Subcutaneous abdominal adipose tissue (tissue), 5 donors: ENCODE results near the gene TH.
"Not testable (repeated sequence)": the region's sequence is repeated elsewhere in the genome, so short reads cannot be mapped to it uniquely, and the experiment has no call there.

Source experiments
- H3K27ac ChIP-seq: one replicate; pipeline ENCODE4 v1.7.0; 2013; ENCODE audit warnings: low read depth, mild to moderate bottlenecking, inconsistent platforms, low read length, moderate library complexity
- H3K27me3 ChIP-seq, 5 donors: one replicate each; pipeline ENCODE4 v1.7.0; 2013; ENCODE audit warnings: low read length in 5 of 5, inconsistent platforms in 1 of 5; ENCODE audit not compliant: control insufficient read depth in 5 of 5, insufficient read depth in 4 of 5
- H3K36me3 ChIP-seq, 5 donors: one replicate each; pipeline ENCODE4 v1.7.0; 2013; ENCODE audit warnings: low read length in 5 of 5; ENCODE audit not compliant: control insufficient read depth in 5 of 5, insufficient read depth in 5 of 5
- H3K4me1 ChIP-seq, 5 donors: one replicate each; pipeline ENCODE4 v1.7.0; 2013; ENCODE audit warnings: low read length in 5 of 5, mild to moderate bottlenecking in 3 of 5, moderate library complexity in 1 of 5; ENCODE audit not compliant: control insufficient read depth in 5 of 5, insufficient read depth in 5 of 5
- H3K4me3 ChIP-seq, 5 donors: one replicate each; pipeline ENCODE4 v1.7.0; 2013; ENCODE audit warnings: low read length in 5 of 5, low read depth in 1 of 5
- H3K9ac ChIP-seq, 5 donors: one replicate each; pipeline ENCODE4 v1.7.0; 2013; ENCODE audit warnings: low read length in 5 of 5, mild to moderate bottlenecking in 4 of 5, moderate library complexity in 3 of 5
- H3K9me3 ChIP-seq, 5 donors: one replicate each; pipeline ENCODE4 v1.7.0; 2013; ENCODE audit warnings: low read length in 5 of 5; ENCODE audit not compliant: control insufficient read depth in 5 of 5
- donor health status: healthy.
- donor health status: healthy.
- donor health status: healthy.
- donor health status: healthy.
- donor health status: healthy.

TH gene

GRCh38 chr11:2178055-2178773 lies 6.6 kb upstream of the TH start:
- peaks cover 16 to 52% (median 37%) of the 10 kb centered on the region in 5 donors for H3K27me3 ChIP-seq
- H3K4me1 ChIP-seq, result not testable (repeated sequence)

DNA sequence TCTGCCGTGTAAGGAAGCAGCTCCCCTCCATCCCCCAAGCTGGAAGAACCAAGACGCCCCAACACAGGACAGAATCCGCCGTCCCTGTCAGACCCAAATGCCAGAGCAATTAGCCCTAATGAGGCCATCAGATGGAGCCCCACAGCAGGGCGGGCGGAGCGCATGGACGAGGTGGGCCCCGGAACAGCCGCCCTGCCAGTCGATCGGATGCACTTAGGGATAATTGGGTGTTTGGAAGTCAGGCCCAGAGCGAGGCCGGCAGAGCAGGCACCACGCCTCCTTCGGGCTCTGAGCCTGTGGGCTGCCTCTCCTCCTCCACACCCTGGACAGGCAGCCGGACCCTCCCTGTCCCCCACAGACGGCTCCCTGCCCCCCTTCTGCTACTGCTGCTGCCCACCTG lies 5.5 kb upstream of the TH start:
- H3K36me3 ChIP-seq, result no peaks in the 10 kb centered on the region
- H3K27me3 ChIP-seq, result peaks cover 16 to 47% (median 37%) of the 10 kb centered on the region in 5 donors
- H3K4me3 ChIP-seq, result no peak overlapping the region
- no peak overlapping the region for H3K9ac ChIP-seq
- H3K27ac ChIP-seq, result no peak overlapping the region
- H3K9me3 ChIP-seq, result peaks cover 0 to 2% (median 0%) of the 10 kb centered on the region in 5 donors
- no peaks in the 10 kb centered on the region for H3K4me1 ChIP-seq

More at GRCh38 chr11:2178055-2178773, 6.6 kb upstream of the TH start:
- not testable (repeated sequence) for H3K4me3 ChIP-seq, H3K27ac ChIP-seq, H3K36me3 ChIP-seq, H3K9ac ChIP-seq, H3K9me3 ChIP-seq

- Histone ChIP-seq H3K4me3 (no peak overlapping the region), H3K4me1 (no peaks in the 10 kb centered on the region)
These were observed 4.8 kb upstream of the TH start for GRCh38 chr11:2176389-2176900.

DNA sequence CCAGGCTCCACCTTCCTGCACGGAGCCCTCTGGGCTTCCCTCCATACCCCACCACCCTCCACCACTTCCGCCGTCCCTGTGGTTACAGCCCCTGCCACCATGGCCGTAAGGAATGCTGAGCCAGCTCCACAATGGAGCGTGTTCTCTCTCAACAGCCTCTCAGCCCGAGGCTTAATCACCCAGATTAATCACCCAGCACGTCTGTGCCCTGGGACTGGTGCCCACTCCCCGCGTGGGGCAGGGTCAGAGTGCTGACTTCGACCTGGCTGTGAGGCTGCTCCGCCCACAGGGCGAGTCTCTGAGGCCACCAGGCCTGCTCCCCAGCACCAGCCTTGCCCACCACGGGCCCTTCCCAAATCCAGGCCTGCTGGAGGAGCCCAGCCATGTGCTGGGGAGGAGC lies 4.0 kb upstream of the TH start:
- Histone ChIP-seq H3K4me1 (no peaks in the 10 kb centered on the region), H3K4me3 (no peak overlapping the region), H3K27me3 (peaks cover 12 to 42% (median 28%) of the 10 kb centered on the region in 5 donors), H3K9ac (no peak overlapping the region), H3K27ac (no peak overlapping the region), H3K36me3 (no peaks in the 10 kb centered on the region), H3K9me3 (peaks cover 0 to 2% (median 0%) of the 10 kb centered on the region in 5 donors)

More at GRCh38 chr11:2176389-2176900, 4.8 kb upstream of the TH start:
- H3K27ac ChIP-seq, result no peak overlapping the region
- peaks cover 0 to 2% (median 0%) of the 10 kb centered on the region in 5 donors for H3K9me3 ChIP-seq
- no peak overlapping the region for H3K9ac ChIP-seq
- no peaks in the 10 kb centered on the region for H3K36me3 ChIP-seq
- peaks cover 16 to 43% (median 32%) of the 10 kb centered on the region in 5 donors for H3K27me3 ChIP-seq

DNA sequence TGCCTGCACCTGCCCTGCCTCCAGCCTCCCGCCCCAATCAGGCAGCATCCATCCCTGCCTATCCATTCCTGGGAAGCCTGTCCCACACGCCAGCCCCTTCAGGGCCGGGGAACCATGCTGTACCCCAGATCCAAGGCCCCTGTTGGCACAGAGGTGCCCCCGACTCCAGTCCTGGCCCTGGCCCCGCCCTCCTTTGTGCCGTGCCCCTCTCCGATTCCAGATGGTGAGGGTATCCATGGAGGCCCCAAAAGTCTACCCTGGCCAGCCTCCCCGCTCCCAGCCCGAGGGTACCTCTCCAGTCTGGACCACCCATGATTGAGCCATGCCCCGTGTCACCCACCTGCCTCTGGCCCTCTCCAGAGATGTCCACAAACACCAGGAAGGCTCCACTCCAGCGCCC lies 2.7 kb upstream of the TH start:
- Histone ChIP-seq H3K36me3 (no peaks in the 10 kb centered on the region), H3K27ac (no peak overlapping the region), H3K9me3 (peaks cover 0 to 2% (median 0%) of the 10 kb centered on the region in 5 donors), H3K4me3 (no peak overlapping the region), H3K27me3 (peaks cover 10 to 48% (median 30%) of the 10 kb centered on the region in 5 donors), H3K4me1 (no peaks in the 10 kb centered on the region), H3K9ac (no peak overlapping the region)

GRCh38 chr11:2173761-2174160 lies 2.1 kb upstream of the TH start:
- Histone ChIP-seq H3K27ac (no peak overlapping the region), H3K27me3 (peaks cover 10 to 47% (median 34%) of the 10 kb centered on the region in 5 donors), H3K4me3 (no peak overlapping the region), H3K4me1 (no peaks in the 10 kb centered on the region), H3K36me3 (no peaks in the 10 kb centered on the region), H3K9me3 (peaks cover 0 to 2% (median 0%) of the 10 kb centered on the region in 5 donors), H3K9ac (no peak overlapping the region)

DNA sequence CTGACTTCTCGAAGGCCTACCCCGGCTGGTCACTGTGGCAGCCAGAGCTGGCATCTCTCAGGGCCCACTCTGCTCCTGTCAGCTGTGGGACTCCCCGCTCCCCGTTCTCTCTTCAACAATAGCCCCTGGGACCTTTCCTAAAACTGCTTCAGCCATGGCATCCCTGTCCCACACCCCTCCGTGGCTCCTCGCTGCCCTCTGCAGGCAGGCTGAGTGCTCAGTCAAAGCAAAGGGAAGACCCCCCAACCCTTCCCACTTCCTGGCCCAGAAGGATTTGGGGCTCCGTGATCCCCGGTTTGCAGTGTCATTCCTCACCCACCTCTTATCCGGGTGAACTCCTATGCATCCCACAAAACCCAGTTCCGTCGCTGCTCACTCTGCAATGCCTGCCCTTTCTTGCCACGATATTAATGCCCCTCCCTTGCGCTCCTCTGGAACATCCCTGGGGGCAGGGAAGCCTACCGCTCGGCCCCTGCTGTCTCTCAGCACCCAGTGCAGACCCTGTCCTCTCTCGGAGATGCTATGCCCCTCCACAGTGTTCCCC lies 1.6 kb upstream of the TH start:
- H3K36me3 ChIP-seq, result no peaks in the 10 kb centered on the region
- no peak overlapping the region for H3K9ac ChIP-seq
- peaks cover 0 to 2% (median 0%) of the 10 kb centered on the region in 5 donors for H3K9me3 ChIP-seq
- peaks cover 10 to 47% (median 30%) of the 10 kb centered on the region in 5 donors for H3K27me3 ChIP-seq
- no peaks in the 10 kb centered on the region for H3K4me1 ChIP-seq
- H3K27ac ChIP-seq, result no peak overlapping the region
- no peak overlapping the region for H3K4me3 ChIP-seq

- Histone ChIP-seq H3K4me3 (no peak overlapping the region), H3K27me3 (peaks cover 10 to 46% (median 35%) of the 10 kb centered on the region in 5 donors)
These were observed 1.1 kb upstream of the TH start for GRCh38 chr11:2172676-2173075.

GRCh38 chr11:2169626-2170570 lies 1.7 kb downstream of the TH start:
- Histone ChIP-seq H3K27me3 (peaks cover 18 to 54% (median 43%) of the 10 kb centered on the region in 5 donors), H3K9me3 (peaks cover 0 to 2% (median 0%) of the 10 kb centered on the region in 5 donors), H3K9ac (no peak overlapping the region), H3K27ac (no peak overlapping the region), H3K36me3 (no peaks in the 10 kb centered on the region), H3K4me1 (peaks cover 0 to 10% (median 6%) of the 10 kb centered on the region in 5 donors), H3K4me3 (no peak overlapping the region)

More at GRCh38 chr11:2172676-2173075, 1.1 kb upstream of the TH start:
- Histone ChIP-seq H3K9me3 (peaks cover 0 to 2% (median 0%) of the 10 kb centered on the region in 5 donors), H3K27ac (no peak overlapping the region), H3K9ac (no peak overlapping the region), H3K4me1 (no peaks in the 10 kb centered on the region), H3K36me3 (no peaks in the 10 kb centered on the region)
